ENCODE results near the gene EML2.
"Not testable (repeated sequence)": the region's sequence is repeated elsewhere in the genome, so short reads cannot be mapped to it uniquely, and the experiment has no call there.

- TF ChIP-seq CTCF (IDR thresholded peaks at IDR 0.05; ENCODE audit: poor library complexity, severe bottlenecking); EZH2 (IDR thresholded peaks at IDR 0.05; ENCODE audit: borderline replicate concordance, insufficient read depth, low read length, poor library complexity, severe bottlenecking); REST (IDR thresholded peaks at IDR 0.05; ENCODE audit: borderline replicate concordance); TAF1 (IDR thresholded peaks at IDR 0.05; ENCODE audit: low read depth); POLR2AphosphoS5 (IDR thresholded peaks at IDR 0.05); SMC3 (conservative IDR thresholded peaks at IDR 0.05; ENCODE audit: poor library complexity); RAD21 (conservative IDR thresholded peaks at IDR 0.05): not testable (repeated sequence)
Observed at GRCh38 chr19:45615056-45615455, 24.1 kb downstream of the EML2 start.

All from neural cell (in vitro differentiated cells).